ENCODE measurements around the gene NT5C1A.

The NT5C1A gene

GRCh38 chr1:39671793-39672550 is at the start of gene NT5C1A:
NT5C1A (minus strand) TSS chr1:39672107; CDS start chr1:39672038, 69 bp downstream.
- DNase-seq (ENCODE audit: low spot score): no peak

DNA sequence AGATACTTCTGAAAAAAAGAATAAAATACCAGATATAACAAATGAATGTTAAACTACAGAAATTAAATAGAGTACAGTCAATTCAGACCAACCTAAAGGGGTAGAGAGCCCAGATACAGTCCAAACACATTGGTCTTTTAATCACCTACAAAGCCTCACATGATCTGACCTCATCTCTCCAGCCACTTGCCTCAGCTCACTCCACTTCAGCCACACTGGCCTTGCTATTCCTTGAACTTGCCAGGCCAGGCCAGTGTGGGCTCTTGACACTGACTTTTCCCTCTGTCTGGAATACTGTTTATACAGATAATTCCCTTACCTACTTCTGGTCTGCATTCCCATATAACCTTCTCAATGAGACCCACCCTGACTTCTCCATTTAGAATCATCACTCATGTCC is 49.8 kb upstream of the NT5C1A start:
- DNase-seq (ENCODE audit: low spot score): no peak

DNA sequence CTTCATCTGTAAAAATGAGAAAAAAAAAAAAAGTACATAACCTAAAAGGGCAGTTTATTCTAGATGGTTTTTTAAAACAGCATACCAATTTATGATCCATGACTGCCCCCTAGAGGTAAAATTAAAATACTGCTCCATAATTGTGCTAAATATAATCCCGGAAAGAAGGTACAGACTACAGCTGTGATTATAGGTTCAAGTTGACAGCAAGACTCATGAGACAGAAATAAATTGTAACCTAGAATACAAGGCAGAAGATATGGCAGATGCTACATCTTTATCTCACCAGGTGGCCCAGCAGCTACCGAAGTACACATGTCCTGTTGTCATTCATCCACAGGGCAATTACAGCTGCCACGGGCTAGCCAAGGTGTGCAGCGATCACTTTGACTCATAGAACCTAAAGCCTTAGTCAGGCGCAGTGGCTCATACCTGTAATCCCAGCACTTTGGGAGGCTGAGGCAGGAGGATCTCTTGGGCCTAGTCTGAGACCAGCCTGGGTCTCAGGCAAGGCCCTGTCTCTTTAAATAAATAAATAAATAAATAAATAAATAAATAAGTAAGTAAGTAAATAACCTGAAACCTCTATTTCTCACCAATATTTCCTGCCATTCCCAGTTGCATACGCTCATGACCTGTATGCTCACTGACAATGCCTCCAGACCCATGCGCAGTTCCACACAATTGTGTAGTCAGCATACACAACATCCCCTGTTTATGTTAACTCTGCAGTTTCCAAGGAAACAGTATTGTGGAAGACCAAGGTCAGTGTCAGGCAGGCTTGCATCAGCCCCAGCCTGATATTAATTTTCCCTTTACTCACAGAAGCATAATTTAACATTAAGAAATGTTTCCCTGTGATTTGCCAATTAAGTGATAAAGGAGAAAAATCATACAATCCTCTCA is 48.4 kb upstream of the NT5C1A start:
- DNase-seq (ENCODE audit: low spot score): peak; percentile 54

DNA sequence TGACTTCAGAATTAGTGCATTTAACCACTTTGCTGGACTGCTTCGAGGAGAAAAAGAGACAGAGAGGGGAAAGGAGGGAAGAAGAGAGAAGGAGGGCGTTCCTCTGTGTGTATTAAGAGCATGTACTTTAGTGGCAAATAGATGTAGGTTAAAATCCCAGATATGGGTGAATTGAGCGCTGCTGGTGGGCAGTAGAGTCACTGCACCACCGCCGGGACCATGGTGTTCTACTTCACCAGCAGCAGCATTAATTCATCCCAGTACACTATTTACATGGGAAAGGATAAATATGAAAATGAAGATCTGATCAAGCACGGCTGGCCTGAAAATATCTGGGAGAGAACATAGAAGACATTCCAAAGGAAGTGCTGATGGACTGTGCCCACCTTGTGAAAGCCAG is 45.9 kb upstream of the NT5C1A start:
- DNase-seq (ENCODE audit: low spot score): no peak

DNA sequence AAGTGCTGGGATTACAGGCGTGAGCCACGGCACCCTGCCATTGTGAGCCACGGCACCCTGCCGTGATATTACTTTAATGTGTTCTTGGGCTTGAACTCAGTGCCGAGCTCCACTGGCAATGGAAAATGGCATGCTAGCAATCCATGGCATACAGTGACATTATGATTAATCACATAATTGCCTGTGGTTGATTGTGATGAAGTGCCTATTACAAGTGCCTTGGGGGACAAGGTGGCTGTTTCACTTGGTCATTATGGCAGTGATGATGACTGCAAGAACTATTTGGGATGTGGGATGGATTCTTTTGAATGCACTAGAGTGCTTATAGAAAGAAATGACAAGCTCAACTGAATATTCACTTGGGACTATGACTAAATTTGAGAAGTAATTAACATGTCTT is 41.6 kb upstream of the NT5C1A start:
- no peak for DNase-seq (ENCODE audit: low spot score)

DNA sequence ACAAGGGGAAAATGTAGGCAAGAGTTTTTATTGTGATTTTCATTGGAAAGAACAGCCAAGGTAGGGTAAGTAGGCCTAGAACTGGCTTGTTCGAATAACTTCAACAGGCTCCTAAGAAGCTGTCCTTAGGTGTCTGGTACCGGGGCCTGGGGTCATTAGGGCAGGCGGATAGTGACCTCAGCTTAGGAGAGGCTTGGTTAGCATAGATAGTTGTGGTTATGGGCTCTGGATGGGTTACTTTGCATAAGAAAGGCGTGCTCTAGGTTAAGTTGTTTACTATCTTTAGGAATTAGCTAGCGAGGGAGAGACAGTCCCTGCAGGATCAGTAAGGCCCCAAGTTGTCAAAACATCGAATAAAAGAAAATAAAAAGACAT is 40.0 kb upstream of the NT5C1A start:
- DNase-seq (ENCODE audit: low spot score): no peak

GRCh38 chr1:39711104-39711965 is 39.4 kb upstream of the NT5C1A start:
- no peak for DNase-seq (ENCODE audit: low spot score)

DNA sequence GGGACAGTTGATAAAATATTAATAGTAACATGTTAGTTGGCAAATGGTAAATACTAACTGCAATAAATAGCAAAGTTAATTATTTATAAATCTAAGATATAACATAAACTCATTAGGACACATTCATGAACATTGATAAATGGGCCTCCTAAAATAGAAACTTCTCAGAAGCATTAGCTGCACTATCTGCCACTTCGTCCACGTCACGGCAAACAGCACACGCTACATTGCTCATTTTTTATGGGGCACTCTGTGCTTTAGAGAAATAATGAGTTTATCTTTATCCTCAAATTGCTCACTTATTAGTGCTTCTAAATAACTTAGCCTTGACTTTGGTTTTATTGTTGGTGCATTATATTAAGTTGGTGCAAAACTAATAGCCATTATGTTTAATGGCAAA is 35.6 kb upstream of the NT5C1A start:
- DNase-seq (ENCODE audit: low spot score): no peak

GRCh38 chr1:39704757-39705156 is 32.9 kb upstream of the NT5C1A start:
- DNase-seq (ENCODE audit: low spot score): no peak

DNA sequence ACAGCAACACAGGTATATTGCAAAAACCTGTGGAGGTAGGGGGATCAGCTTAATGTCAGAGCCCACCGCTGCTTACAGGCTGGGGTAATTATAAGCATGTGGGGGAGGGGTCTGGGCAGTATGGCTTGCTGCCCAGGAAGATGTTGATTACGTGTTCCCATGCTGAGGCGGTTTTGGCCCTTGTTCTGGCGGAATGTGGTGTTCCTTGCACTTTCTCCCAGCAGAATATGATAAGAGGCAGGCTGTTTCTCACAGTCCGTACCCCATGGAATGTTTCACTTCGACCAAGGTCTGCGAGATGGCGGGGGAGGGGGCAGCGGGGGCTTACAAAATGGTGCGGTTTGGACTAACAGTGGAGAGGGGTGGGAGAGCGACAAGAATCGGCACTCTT is 29.1 kb upstream of the NT5C1A start:
- no peak for DNase-seq (ENCODE audit: low spot score)

GRCh38 chr1:39700348-39700747 is 28.4 kb upstream of the NT5C1A start:
- no peak for DNase-seq (ENCODE audit: low spot score)

DNA sequence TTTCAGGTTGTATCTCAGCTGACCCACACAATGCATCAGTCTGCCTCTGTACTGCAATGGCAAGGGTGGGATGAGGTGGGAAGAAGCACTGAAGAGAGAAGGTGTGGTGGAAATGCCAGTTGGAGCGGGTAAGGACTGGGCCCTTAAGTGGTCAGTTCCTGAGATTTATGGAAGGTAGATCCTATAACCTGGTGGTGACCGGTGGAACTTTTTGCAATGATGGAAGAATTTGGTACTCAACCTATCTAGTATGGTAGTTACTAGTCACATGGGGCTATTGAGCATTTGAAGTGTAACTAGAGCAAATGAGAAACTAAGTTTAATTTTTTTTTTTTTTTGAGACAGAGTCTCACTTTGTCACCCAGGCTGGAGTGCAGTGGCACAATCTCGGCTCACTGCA is 27.5 kb upstream of the NT5C1A start:
- DNase-seq (ENCODE audit: low spot score): no peak

GRCh38 chr1:39698568-39698967 is 26.7 kb upstream of the NT5C1A start:
- no peak for DNase-seq (ENCODE audit: low spot score)

- DNase-seq (ENCODE audit: low spot score): no peak
Observed at GRCh38 chr1:39696448-39696847, 24.5 kb upstream of the NT5C1A start.

GRCh38 chr1:39695016-39695415 is 23.1 kb upstream of the NT5C1A start:
- no peak for DNase-seq (ENCODE audit: low spot score)

- no peak for DNase-seq (ENCODE audit: low spot score)
Observed at GRCh38 chr1:39694026-39694425, 22.1 kb upstream of the NT5C1A start.

GRCh38 chr1:39692152-39693074 is 20.5 kb upstream of the NT5C1A start:
- DNase-seq (ENCODE audit: low spot score): no peak

- peak; percentile 73 for DNase-seq (ENCODE audit: low spot score)
Observed at GRCh38 chr1:39691383-39692151, 19.7 kb upstream of the NT5C1A start, which contains the start of gene HPCAL4. HPCAL4 (minus strand) TSS chr1:39691433; CDS start chr1:39684603, 6,830 bp downstream.

- DNase-seq (ENCODE audit: low spot score): no peak
Observed at GRCh38 chr1:39690794-39691382, 19.0 kb upstream of the NT5C1A start.

DNA sequence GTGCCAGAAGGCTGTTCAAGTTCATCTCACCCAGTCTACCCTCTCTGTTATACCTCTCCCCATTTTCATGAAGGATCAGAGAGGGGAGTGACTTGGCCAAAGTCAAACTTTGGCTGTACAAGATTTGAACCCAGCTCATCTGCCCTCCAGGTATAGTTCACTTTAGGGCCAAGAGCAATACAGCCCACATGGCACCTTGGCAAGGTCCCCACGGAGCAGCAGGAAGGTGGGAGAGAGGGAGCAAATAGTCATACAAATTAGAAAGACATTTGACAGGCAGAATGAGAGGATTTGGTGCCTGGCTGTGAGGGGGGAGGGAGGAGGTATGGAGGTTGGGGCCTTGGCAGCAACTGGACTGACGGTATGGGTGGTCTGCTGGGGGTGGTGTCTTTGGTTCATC is 18.3 kb upstream of the NT5C1A start:
- DNase-seq (ENCODE audit: low spot score): no peak

Measured in COLO829 (cell line).